Hepatocyte (in vitro differentiated cells): ENCODE results near the gene AKR7A3.

Experiments
- CTCF ChIP-seq: fragments of 200-600 bp; sonication (generic); IDR thresholded peaks from 2 replicates; pipeline ENCODE4 v1.5.1; 2016; ENCODE audit warnings: antibody characterized with exemption, mild to moderate bottlenecking; ENCODE audit not compliant: poor library complexity
- EZH2 ChIP-seq: fragments of 200-600 bp; sonication (generic); IDR thresholded peaks from 2 replicates; pipeline ENCODE4 v1.6.1; 2016; ENCODE audit warnings: antibody characterized with exemption, mild to moderate bottlenecking, borderline replicate concordance
- EZH2phosphoT487 ChIP-seq: fragments of 200-600 bp; sonication (generic); IDR thresholded peaks from one replicate; pipeline ENCODE4 v1.6.1; 2018; ENCODE audit warnings: antibody characterized with exemption, mild to moderate bottlenecking, low read depth, moderate library complexity; ENCODE audit not compliant: unreplicated experiment, severe bottlenecking

GRCh38 chr1:19311503-19311930, 22.9 kb upstream of the AKR7A3 start:
- TF ChIP-seq CTCF (no peak), EZH2 (no peak), EZH2phosphoT487 (no peak)
